Nephron progenitor cell (in vitro differentiated cells): ENCODE results near the gene GNL2.

Experiments used
- DNase-seq: peaks from one replicate; pipeline ENCODE4 v3.0.0; 2021
- H3K27ac Mint-ChIP-seq: 2 replicates; pipeline ENCODE4 v1.8.0; 2021; ENCODE audit warnings: mild to moderate bottlenecking, moderate library complexity, mixed read lengths
- H3K27me3 Mint-ChIP-seq: 2 replicates; pipeline ENCODE4 v1.8.0; 2021; ENCODE audit warnings: mild to moderate bottlenecking, low read depth, mixed read lengths; ENCODE audit not compliant: poor library complexity
- H3K36me3 Mint-ChIP-seq: 2 replicates; pipeline ENCODE4 v1.8.0; 2021; ENCODE audit warnings: low read depth, mixed read lengths
- H3K4me1 Mint-ChIP-seq: 2 replicates; pipeline ENCODE4 v1.8.0; 2021; ENCODE audit warnings: mixed read lengths
- H3K4me3 Mint-ChIP-seq: 2 replicates; pipeline ENCODE4 v1.8.0; 2021; ENCODE audit warnings: mild to moderate bottlenecking, moderate library complexity, mixed read lengths
- H3K9me3 Mint-ChIP-seq: 2 replicates; pipeline ENCODE4 v1.8.0; 2021; ENCODE audit warnings: mild to moderate bottlenecking, moderate library complexity, mixed read lengths
- CTCF ChIP-seq: fragments of 200-600 bp; sonication (generic); IDR thresholded peaks from 2 replicates; pipeline ENCODE4 v1.5.0; 2021; ENCODE audit warnings: antibody characterized with exemption

Gene GNL2

GRCh38 chr1:37614105-37614504 lies 18.4 kb upstream of the GNL2 start:
- no peak for DNase-seq
- no peaks in the 10 kb centered on the region for H3K4me1 Mint-ChIP-seq
- no peak for TF ChIP-seq CTCF
- H3K9me3 Mint-ChIP-seq: no peaks in the 10 kb centered on the region
- no peak overlapping the region for H3K27ac Mint-ChIP-seq
- H3K36me3 Mint-ChIP-seq: no peaks in the 10 kb centered on the region
- peaks cover 80% of the 10 kb centered on the region for H3K27me3 Mint-ChIP-seq
- no peak overlapping the region for H3K4me3 Mint-ChIP-seq

GRCh38 chr1:37612186-37612585 lies 16.4 kb upstream of the GNL2 start:
- Mint-ChIP-seq H3K27me3 (peaks cover 64% of the 10 kb centered on the region), H3K4me3 (no peak overlapping the region)

GRCh38 chr1:37609994-37610393 lies 14.3 kb upstream of the GNL2 start:
- no peak for TF ChIP-seq CTCF
- no peaks in the 10 kb centered on the region for H3K9me3 Mint-ChIP-seq
- no peaks in the 10 kb centered on the region for H3K36me3 Mint-ChIP-seq
- no peak overlapping the region for H3K27ac Mint-ChIP-seq
- H3K4me1 Mint-ChIP-seq: no peaks in the 10 kb centered on the region
- H3K4me3 Mint-ChIP-seq: no peak overlapping the region
- H3K27me3 Mint-ChIP-seq: peaks cover 42% of the 10 kb centered on the region
- no peak for DNase-seq

More at GRCh38 chr1:37612186-37612585, 16.4 kb upstream of the GNL2 start:
- Mint-ChIP-seq H3K9me3 (no peaks in the 10 kb centered on the region), H3K4me1 (no peaks in the 10 kb centered on the region), H3K36me3 (no peaks in the 10 kb centered on the region), H3K27ac (no peak overlapping the region)
- no peak for DNase-seq
- no peak for TF ChIP-seq CTCF

- H3K27ac Mint-ChIP-seq: no peak overlapping the region
- no peak for TF ChIP-seq CTCF
- no peaks in the 10 kb centered on the region for H3K36me3 Mint-ChIP-seq
- no peaks in the 10 kb centered on the region for H3K4me1 Mint-ChIP-seq
- no peak overlapping the region for H3K4me3 Mint-ChIP-seq
- H3K9me3 Mint-ChIP-seq: no peaks in the 10 kb centered on the region
- no peak for DNase-seq
- peaks cover 36% of the 10 kb centered on the region for H3K27me3 Mint-ChIP-seq
Observed at GRCh38 chr1:37609002-37609401, 13.3 kb upstream of the GNL2 start.

- Mint-ChIP-seq H3K4me3 (no peak overlapping the region), H3K27me3 (peaks cover 32% of the 10 kb centered on the region), H3K36me3 (no peaks in the 10 kb centered on the region), H3K27ac (no peak overlapping the region), H3K4me1 (peaks cover 5% of the 10 kb centered on the region), H3K9me3 (no peaks in the 10 kb centered on the region)
- no peak for DNase-seq
- no peak for TF ChIP-seq CTCF
Observed at GRCh38 chr1:37606481-37607263, 10.9 kb upstream of the GNL2 start.
